ENCODE measurements around the gene PCDH15. TPM values are rescaled to one million over a fixed set of nuclear protein-coding genes. Genes with fewer than 3 reads are reported as not detected.

The PCDH15 gene
- total RNA-seq, 6 donors from 2014 or later = 0.59 to 1.9 (median 1.1) TPM

- Histone ChIP-seq H3K4me3 (no peak overlapping the region), H3K4me1 (no peaks in the 10 kb centered on the region), H3K36me3 (no peaks in the 10 kb centered on the region), H3K27me3 (no peaks in the 10 kb centered on the region), H3K27ac (no peak overlapping the region), H3K9me3 (no peaks in the 10 kb centered on the region)
- DNase-seq = no peak
- 72 to 75% methylated on average over 9 of the region's 9 CpGs for WGBS, 2 donors
- ATAC-seq (ENCODE audit: low FRiP score in 2 of 2) = no peak
- TF ChIP-seq POLR2AphosphoS5 (IDR thresholded peaks at IDR 0.05) (no peak), EP300 (IDR thresholded peaks at IDR 0.05) (no peak), POLR2A (IDR thresholded peaks at IDR 0.05) (no peak), CTCF (IDR thresholded peaks at IDR 0.05) (no peak)
These were observed 3.3 kb downstream of the PCDH15 start for GRCh38 chr10:54797636-54798321.

- Histone ChIP-seq H3K36me3 (no peaks in the 10 kb centered on the region), H3K4me1 (no peaks in the 10 kb centered on the region), H3K9me3 (no peaks in the 10 kb centered on the region), H3K4me3 (no peak overlapping the region), H3K27ac (no peak overlapping the region), H3K27me3 (no peaks in the 10 kb centered on the region)
- TF ChIP-seq EP300 (IDR thresholded peaks at IDR 0.05) (no peak), POLR2A (IDR thresholded peaks at IDR 0.05) (no peak), CTCF (IDR thresholded peaks at IDR 0.05) (no peak), POLR2AphosphoS5 (IDR thresholded peaks at IDR 0.05) (no peak)
- ATAC-seq (ENCODE audit: low FRiP score in 2 of 2) (no peak), DNase-seq (no peak)
- WGBS, 2 donors = 68 to 72% methylated on average over 3 of the region's 3 CpGs
These were observed 4.2 kb downstream of the PCDH15 start for GRCh38 chr10:54796881-54797280.

- no peak overlapping the region for H3K4me3 ChIP-seq
- no peaks in the 10 kb centered on the region for H3K4me1 ChIP-seq
- no peaks in the 10 kb centered on the region for H3K27me3 ChIP-seq
- WGBS, 2 donors = 87 to 94% methylated on average over 4 of the region's 4 CpGs
- TF ChIP-seq POLR2A (IDR thresholded peaks at IDR 0.05) = no peak
- no peak for TF ChIP-seq EP300 (IDR thresholded peaks at IDR 0.05)
- TF ChIP-seq CTCF (IDR thresholded peaks at IDR 0.05) = no peak
- TF ChIP-seq POLR2AphosphoS5 (IDR thresholded peaks at IDR 0.05) = no peak
- DNase-seq (no peak), ATAC-seq (ENCODE audit: low FRiP score in 2 of 2) (no peak)
- H3K27ac ChIP-seq = no peak overlapping the region
- H3K36me3 ChIP-seq = no peaks in the 10 kb centered on the region
- no peaks in the 10 kb centered on the region for H3K9me3 ChIP-seq
These were observed 24.4 kb downstream of the PCDH15 start for GRCh38 chr10:54776622-54777021.

- Histone ChIP-seq H3K9me3 (no peaks in the 10 kb centered on the region), H3K4me1 (no peaks in the 10 kb centered on the region), H3K27ac (no peak overlapping the region), H3K27me3 (no peaks in the 10 kb centered on the region), H3K4me3 (no peak overlapping the region), H3K36me3 (no peaks in the 10 kb centered on the region)
- WGBS, 2 donors = 71 to 80% methylated on average over 6 of the region's 6 CpGs
- DNase-seq (no peak), ATAC-seq (ENCODE audit: low FRiP score in 2 of 2) (no peak)
- TF ChIP-seq POLR2A (IDR thresholded peaks at IDR 0.05) (no peak), EP300 (IDR thresholded peaks at IDR 0.05) (no peak)
These were observed 28.4 kb downstream of the PCDH15 start for GRCh38 chr10:54772468-54773122.

- ATAC-seq (ENCODE audit: low FRiP score in 2 of 2) (no peak), DNase-seq (no peak)
- Histone ChIP-seq H3K4me3 (no peak overlapping the region), H3K9me3 (no peaks in the 10 kb centered on the region), H3K27ac (no peak overlapping the region), H3K36me3 (no peaks in the 10 kb centered on the region), H3K27me3 (no peaks in the 10 kb centered on the region), H3K4me1 (no peaks in the 10 kb centered on the region)
- TF ChIP-seq EP300 (IDR thresholded peaks at IDR 0.05) = no peak
- no peak for TF ChIP-seq POLR2AphosphoS5 (IDR thresholded peaks at IDR 0.05)
- TF ChIP-seq POLR2A (IDR thresholded peaks at IDR 0.05) = no peak
- no peak for TF ChIP-seq CTCF (IDR thresholded peaks at IDR 0.05)
- 71 to 72% methylated on average over 2 of the region's 2 CpGs for WGBS, 2 donors
These were observed 32.0 kb downstream of the PCDH15 start for GRCh38 chr10:54769051-54769450.
